Muscle layer of duodenum (tissue), 2 donors: ENCODE data around the gene NUP50.

Source experiments
- H3K27ac ChIP-seq: one replicate; pipeline ENCODE4 v1.7.0; 2013; ENCODE audit warnings: mild to moderate bottlenecking, low read length
- H3K27me3 ChIP-seq: one replicate; pipeline ENCODE4 v1.7.0; 2013; ENCODE audit warnings: low read depth, mild to moderate bottlenecking, control low read depth, low read length
- H3K36me3 ChIP-seq, 2 donors: one replicate each; pipeline ENCODE4 v1.7.0; 2013; ENCODE audit warnings: low read length in 2 of 2, control low read depth in 1 of 2, mild to moderate bottlenecking in 1 of 2; ENCODE audit not compliant: insufficient read depth in 2 of 2, control insufficient read depth in 1 of 2
- H3K4me1 ChIP-seq, 2 donors: one replicate each; pipeline ENCODE4 v1.7.0; 2013; ENCODE audit warnings: low read length in 2 of 2, mild to moderate bottlenecking in 2 of 2, control low read depth in 1 of 2, moderate library complexity in 1 of 2; ENCODE audit not compliant: insufficient read depth in 2 of 2, control insufficient read depth in 1 of 2
- H3K4me3 ChIP-seq, 2 donors: one replicate each; pipeline ENCODE4 v1.7.0; 2013; ENCODE audit warnings: low read length in 2 of 2, low read depth in 1 of 2, mild to moderate bottlenecking in 1 of 2
- H3K9me3 ChIP-seq, 2 donors: one replicate each; pipeline ENCODE4 v1.7.0; 2013; ENCODE audit warnings: low read length in 2 of 2, control low read depth in 1 of 2, mild to moderate bottlenecking in 1 of 2; ENCODE audit not compliant: control insufficient read depth in 1 of 2
- donor health status: healthy.

NUP50 gene

GRCh38 chr22:45196926-45197605 is 33.3 kb downstream of the NUP50 start:
- Histone ChIP-seq H3K9me3 (no peaks in the 10 kb centered on the region), H3K4me3 (no peak overlapping the region), H3K4me1 (peaks cover 0 to 5% of the 10 kb centered on the region in 2 donors), H3K36me3 (peaks cover 15 to 56% of the 10 kb centered on the region in 2 donors), H3K27me3 (no peaks in the 10 kb centered on the region), H3K27ac (no peak overlapping the region)

- H3K4me3 ChIP-seq: no peak overlapping the region
- peaks cover 0 to 9% of the 10 kb centered on the region in 2 donors for H3K4me1 ChIP-seq
- H3K36me3 ChIP-seq: peaks cover 15 to 64% of the 10 kb centered on the region in 2 donors
- H3K9me3 ChIP-seq: no peaks in the 10 kb centered on the region
- H3K27ac ChIP-seq: no peak overlapping the region
- no peaks in the 10 kb centered on the region for H3K27me3 ChIP-seq
Measured at GRCh38 chr22:45197606-45198462, 34.1 kb downstream of the NUP50 start.

GRCh38 chr22:45198463-45198795 is 34.7 kb downstream of the NUP50 start:
- Histone ChIP-seq H3K27ac (no peak overlapping the region), H3K4me1 (peaks cover 0 to 9% of the 10 kb centered on the region in 2 donors), H3K9me3 (no peaks in the 10 kb centered on the region), H3K27me3 (no peaks in the 10 kb centered on the region), H3K4me3 (no peak overlapping the region), H3K36me3 (peaks cover 15 to 70% of the 10 kb centered on the region in 2 donors)

- Histone ChIP-seq H3K4me1 (peaks cover 0 to 9% of the 10 kb centered on the region in 2 donors), H3K27me3 (no peaks in the 10 kb centered on the region), H3K27ac (no peak overlapping the region), H3K36me3 (peaks cover 15 to 80% of the 10 kb centered on the region in 2 donors), H3K4me3 (no peak overlapping the region), H3K9me3 (no peaks in the 10 kb centered on the region)
Measured at GRCh38 chr22:45199723-45200122, 36.0 kb downstream of the NUP50 start.

- no peaks in the 10 kb centered on the region for H3K9me3 ChIP-seq
- H3K36me3 ChIP-seq: peaks cover 15 to 80% of the 10 kb centered on the region in 2 donors
- H3K4me3 ChIP-seq: no peak overlapping the region
- no peak overlapping the region for H3K27ac ChIP-seq
- no peaks in the 10 kb centered on the region for H3K27me3 ChIP-seq
- peaks cover 0 to 9% of the 10 kb centered on the region in 2 donors for H3K4me1 ChIP-seq
Measured at GRCh38 chr22:45200230-45200629, 36.5 kb downstream of the NUP50 start.

- Histone ChIP-seq H3K36me3 (peaks cover 15 to 74% of the 10 kb centered on the region in 2 donors), H3K27ac (no peak overlapping the region), H3K4me1 (peaks cover 0 to 9% of the 10 kb centered on the region in 2 donors)
Measured at GRCh38 chr22:45200860-45201511, 37.3 kb downstream of the NUP50 start.

GRCh38 chr22:45201678-45202332 is 38.1 kb downstream of the NUP50 start:
- H3K9me3 ChIP-seq: no peaks in the 10 kb centered on the region
- H3K4me3 ChIP-seq: no peak overlapping the region
- peaks cover 0 to 9% of the 10 kb centered on the region in 2 donors for H3K4me1 ChIP-seq
- H3K27ac ChIP-seq: no peak overlapping the region
- H3K36me3 ChIP-seq: peaks cover 15 to 66% of the 10 kb centered on the region in 2 donors
- H3K27me3 ChIP-seq: no peaks in the 10 kb centered on the region

More at GRCh38 chr22:45200860-45201511, 37.3 kb downstream of the NUP50 start:
- Histone ChIP-seq H3K4me3 (no peak overlapping the region), H3K27me3 (no peaks in the 10 kb centered on the region), H3K9me3 (no peaks in the 10 kb centered on the region)

- no peak overlapping the region for H3K27ac ChIP-seq
- H3K27me3 ChIP-seq: no peaks in the 10 kb centered on the region
- H3K36me3 ChIP-seq: peaks cover 15 to 58% of the 10 kb centered on the region in 2 donors
- peaks cover 0 to 9% of the 10 kb centered on the region in 2 donors for H3K4me1 ChIP-seq
- no peak overlapping the region for H3K4me3 ChIP-seq
- H3K9me3 ChIP-seq: no peaks in the 10 kb centered on the region
Measured at GRCh38 chr22:45202333-45203149, 38.8 kb downstream of the NUP50 start.

GRCh38 chr22:45203150-45203951 is 39.6 kb downstream of the NUP50 start:
- Histone ChIP-seq H3K27me3 (no peaks in the 10 kb centered on the region), H3K4me1 (peaks cover 0 to 9% of the 10 kb centered on the region in 2 donors), H3K27ac (no peak overlapping the region), H3K9me3 (no peaks in the 10 kb centered on the region), H3K4me3 (no peak overlapping the region), H3K36me3 (peaks cover 15 to 50% of the 10 kb centered on the region in 2 donors)

- no peak overlapping the region for H3K27ac ChIP-seq
Measured at GRCh38 chr22:45204241-45204640, 40.5 kb downstream of the NUP50 start.

More at GRCh38 chr22:45204241-45204640, 40.5 kb downstream of the NUP50 start:
- Histone ChIP-seq H3K36me3 (peaks cover 11 to 44% of the 10 kb centered on the region in 2 donors), H3K4me1 (peaks cover 0 to 11% of the 10 kb centered on the region in 2 donors), H3K9me3 (no peaks in the 10 kb centered on the region), H3K4me3 (no peak overlapping the region), H3K27me3 (no peaks in the 10 kb centered on the region)
